Hematopoietic multipotent progenitor cell treated with erythropoietin and hydrocortisone succinate and interleukin-3 and kit ligand, for 6 days (in vitro differentiated cells): ENCODE results near the gene SDK1.

Experiments
- DNase-seq: peaks from one replicate; pipeline ENCODE4 v3.0.0-alpha.2; 2015

SDK1 gene

DNA sequence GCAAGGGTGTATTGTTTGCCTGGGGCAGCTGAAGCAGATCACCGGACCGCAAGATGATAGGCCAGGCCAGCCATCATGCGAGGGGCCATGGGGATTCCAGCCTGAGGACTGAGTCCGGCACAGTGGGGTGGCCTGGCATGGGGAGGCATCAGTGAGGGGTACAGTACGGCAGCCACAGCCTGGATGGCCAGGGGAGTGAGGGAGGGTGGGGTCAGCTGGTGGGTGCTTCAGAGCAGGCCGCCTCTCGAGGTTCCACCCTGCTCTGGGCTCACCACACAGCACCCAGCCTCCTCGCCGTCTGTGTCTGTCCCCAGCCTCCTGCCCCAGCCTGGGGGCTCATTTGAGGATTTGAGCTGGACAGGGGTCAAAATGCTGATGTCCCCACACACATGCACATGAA, 872.6 kb downstream of the SDK1 start:
- DNase-seq, result no peak

DNA sequence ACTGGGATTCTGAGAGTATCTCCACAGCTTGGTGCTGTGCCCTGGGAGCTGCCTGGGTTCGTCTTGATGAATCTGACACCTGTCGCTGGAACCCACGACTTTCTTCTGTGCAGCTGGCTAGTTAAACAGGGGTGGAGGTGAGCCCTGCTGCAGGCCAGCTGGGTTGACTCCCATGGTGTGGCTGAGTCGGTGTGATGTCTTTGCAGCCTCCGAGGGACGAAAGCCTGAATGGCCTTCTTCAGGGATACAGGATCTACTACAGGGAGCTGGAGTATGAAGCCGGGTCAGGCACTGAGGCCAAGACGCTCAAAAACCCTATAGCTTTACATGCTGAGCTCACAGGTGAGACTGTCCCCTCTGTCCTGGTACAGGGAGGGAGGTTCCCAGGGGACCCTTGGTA, 873.0 kb downstream of the SDK1 start:
- DNase-seq, result no peak

DNA sequence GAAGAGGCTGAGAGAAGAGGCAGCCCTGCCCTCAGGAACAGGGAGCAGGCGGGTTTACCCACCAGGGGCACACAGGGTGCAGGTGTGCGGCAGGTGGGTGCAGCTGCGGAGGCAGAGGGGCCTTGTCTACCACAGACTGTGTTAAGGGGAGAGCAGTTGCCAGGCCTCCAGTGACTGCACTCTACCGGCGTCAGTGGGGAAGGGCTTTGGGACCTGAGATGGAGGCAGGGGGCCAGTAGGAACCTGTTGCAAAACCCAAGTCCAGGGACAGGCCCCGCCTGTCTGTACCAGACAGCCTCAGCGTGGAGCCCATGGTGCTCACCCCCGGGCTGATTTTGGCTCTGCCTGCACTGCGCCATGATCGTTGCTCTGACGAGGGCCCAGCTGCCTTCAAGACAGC, 873.4 kb downstream of the SDK1 start:
- no peak for DNase-seq

DNA sequence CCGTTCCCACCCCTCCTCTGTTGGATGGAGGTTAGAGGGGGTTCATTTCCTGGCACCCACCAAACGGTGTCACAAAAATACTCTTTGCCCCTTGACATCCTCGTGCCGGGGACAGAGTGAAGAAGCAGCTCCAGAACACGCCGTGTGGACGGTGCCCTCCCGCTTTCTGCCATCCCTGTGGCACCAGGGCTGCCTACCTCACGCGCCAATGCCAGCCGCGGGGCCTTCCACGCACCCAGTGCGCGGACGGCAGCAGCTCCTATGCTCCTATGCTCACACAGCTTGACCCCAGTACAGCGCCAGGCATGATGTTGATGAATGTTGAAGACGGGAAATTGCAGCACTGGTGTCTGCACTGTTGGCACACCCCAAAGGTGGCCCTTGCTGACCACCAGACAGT, 873.8 kb downstream of the SDK1 start:
- DNase-seq, result no peak

DNA sequence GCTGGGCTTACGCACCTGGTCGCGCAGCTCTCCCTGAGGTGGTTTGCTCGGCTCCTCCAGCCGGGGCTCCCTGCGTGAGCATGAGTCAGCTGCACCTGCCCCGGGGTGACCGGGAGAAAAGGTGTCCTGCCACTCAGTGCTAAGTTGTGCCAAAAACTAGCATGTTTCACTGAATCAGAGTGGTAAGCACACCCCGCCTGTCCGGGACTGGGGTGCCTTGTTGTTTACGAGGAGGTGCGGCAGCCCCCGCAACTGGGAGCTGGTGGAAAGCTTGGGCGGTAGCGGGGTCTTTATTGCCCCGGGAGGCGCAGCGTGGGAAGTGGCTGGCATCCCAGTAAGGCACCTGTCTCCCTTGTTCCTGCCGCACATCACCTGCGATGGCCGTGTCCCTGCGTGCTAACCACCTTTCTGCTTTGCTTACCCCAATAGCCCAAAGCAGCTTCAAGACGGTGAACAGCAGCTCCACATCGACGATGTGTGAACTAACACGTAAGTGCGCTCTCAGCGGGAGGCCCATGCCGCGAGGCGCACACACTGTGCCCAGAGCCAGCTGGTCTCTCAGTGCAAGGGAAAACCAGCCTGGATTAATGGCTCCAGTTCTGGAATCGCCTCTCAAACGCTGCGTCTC, 874.4 kb downstream of the SDK1 start:
- DNase-seq, result no peak

DNA sequence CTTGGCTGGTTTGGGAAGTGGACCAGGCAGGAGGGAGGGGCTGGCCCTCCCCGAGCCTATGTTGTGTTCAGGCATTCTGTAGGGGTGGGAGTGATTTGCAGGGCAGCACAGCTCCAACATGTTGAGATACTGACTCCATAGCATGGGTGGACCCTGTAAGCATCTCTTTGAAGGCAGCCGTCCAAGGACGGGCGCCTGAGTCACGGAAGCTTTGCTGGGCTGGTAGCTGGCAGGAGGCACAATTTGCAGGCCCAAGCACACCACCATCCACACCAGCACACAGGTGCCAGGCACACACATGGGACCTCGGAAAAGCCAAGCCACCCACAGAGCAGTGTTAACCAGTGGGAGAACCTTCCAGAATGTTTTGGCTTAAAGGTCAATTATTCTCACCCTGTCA, 875.9 kb downstream of the SDK1 start:
- DNase-seq, result no peak

DNA sequence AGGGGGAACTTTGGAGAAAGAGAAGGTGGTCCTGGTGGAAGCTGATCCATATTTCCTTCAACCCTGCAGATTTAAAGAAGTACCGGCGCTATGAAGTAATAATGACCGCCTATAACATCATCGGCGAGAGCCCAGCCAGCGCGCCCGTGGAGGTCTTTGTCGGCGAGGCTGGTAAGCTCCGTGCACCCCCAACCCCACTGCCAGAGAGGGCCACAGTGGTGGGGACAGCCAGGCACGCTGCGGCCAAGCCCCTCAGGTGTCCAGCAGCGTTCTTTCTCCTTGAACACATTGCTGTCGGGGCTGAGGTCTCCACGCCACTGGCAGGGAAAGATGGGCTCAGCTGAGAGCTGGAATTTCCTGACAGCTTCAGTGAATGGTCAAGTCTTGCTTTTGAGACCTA, 877.4 kb downstream of the SDK1 start:
- DNase-seq, result no peak

DNA sequence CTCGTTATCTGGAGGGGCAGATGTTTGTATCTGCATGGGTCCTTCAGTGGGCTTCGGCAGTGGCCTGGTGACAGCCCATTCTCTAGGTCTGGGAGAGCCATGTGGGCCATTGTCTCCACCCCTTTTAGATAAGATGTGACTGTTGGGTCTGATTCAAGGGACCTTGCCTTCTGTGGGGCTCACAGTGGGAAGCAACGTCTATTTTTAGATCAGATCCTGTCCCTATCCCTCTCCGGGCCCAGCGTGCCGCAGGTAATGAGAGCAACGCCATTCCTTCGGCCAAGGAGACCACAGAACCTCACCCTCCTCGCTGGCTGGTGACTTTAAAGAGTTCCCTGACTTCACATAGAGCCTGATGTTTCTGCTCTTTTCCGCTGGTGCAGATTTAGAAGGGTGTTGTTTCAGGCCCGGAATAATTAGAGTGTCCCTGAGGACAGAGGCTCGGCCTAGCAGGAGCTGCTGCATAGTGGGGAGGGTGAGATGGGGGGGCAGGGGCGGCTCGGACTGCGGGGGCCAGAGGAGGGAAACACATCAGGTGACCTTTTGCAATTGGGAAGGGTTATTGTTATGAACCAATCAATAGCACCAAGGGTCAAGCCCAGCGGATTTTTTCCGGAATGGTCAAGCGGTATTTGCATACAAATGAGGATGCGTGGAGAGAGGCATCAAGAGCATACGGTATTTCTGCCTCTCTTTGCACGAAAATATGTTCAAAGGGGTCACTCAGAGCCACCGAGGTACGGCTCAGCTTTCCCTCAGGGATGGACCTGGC, 878.0 kb downstream of the SDK1 start:
- DNase-seq, result no peak

DNA sequence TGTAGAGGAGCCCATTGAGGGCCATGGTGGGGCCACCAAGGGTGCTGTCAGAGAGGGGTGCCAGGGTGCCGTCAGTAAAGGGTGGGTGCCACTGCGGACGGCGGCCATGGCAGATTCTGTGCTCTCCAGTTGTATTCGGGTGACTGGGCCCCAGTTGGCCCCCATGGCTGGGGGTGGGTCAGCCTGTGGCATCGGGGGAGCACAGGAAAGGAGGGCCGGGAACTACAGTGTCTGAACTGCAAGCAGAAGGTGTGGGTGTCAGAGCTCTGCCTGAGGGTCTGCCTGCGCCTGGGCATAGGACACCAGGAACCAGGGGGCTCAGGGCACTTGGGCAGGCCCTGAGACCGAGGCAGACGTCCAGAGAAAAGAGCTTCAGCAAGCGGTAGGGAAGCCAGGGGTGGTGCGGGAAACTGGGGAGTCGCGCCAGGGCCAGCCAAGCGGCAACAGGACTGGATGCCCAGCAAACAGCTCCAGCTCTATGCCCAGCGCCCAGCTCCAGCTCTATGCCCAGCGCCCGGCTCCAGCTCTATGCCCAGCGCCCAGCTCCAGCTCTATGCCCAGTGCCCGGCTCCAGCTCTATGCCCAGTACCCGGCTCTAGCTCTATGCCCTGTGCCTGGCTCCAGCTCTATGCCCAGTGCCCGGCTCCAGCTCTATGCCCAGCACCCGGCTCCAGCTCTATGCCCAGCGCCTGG, 878.8 kb downstream of the SDK1 start:
- DNase-seq, result no peak

DNA sequence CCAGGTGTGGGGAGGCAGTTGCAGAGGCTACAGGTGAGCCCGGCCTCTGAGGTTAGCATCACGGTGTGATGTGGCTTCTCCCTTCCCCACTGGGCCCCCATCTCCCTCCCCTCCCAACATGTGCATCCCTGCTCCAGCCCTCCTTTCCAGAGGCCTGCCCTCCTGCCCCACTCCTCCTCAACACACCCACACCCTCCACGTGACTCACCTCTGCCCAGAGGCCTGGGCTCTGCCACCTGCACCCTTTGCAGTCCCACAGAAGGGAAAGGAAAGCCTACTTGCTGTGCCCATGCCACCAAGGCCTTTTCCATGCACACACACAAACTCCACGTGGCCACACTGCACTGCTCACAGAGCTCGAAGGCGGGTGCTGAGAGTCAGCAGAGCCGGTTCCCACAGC, 880.4 kb downstream of the SDK1 start:
- no peak for DNase-seq

DNA sequence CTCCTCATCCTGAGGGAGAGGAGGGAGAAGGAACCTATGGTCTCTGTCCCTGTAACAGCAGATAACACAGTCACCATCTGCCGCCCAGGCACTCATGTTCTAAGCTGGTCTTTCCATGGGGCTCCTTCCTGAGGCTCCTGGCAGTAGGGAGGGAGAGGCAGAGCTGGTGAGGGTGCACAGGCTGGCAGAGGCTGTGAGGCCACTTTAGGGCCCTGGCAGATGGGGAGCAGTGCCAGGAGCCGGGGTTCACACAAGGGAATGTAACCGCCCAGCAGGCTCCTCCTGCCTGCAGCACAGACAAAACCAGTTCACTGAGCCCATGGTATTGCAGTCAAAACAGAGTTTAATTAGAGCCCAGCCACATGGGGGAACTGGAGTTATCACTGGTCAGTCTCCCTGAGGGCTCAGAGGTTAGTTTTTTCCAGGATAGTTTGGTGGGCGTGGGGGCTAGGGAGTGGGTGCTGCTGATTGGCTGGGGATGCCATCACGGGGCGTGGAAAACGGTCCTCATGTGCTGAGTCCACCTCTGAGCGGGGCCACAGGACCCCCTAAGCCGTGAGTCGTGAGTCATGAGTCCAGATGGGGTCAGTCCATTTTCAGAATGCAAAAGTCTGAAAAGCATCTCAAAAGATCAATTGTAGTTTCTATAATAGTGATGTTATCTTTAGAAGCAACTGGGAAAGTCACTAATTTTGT, 881.7 kb downstream of the SDK1 start:
- DNase-seq, result no peak

DNA sequence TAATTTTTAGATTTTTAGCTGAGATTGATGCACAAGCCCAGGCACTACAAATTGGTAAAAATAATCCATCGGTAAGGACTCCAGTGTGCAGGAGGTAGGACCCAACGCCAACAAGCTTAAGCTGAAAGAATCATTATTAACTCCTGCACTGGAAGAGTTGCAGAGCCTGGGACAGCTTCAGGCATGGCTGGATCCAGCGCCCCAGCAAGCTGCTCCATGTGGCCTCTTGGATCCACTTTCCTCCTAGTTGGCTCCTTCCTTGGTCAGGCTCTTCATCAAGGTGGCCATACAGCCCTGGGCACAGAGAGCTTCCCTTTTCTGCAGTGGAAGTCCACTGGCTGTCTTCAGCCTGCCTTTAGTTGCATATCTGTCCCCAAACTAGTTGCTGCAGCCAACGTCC, 883.6 kb downstream of the SDK1 start:
- no peak for DNase-seq

DNA sequence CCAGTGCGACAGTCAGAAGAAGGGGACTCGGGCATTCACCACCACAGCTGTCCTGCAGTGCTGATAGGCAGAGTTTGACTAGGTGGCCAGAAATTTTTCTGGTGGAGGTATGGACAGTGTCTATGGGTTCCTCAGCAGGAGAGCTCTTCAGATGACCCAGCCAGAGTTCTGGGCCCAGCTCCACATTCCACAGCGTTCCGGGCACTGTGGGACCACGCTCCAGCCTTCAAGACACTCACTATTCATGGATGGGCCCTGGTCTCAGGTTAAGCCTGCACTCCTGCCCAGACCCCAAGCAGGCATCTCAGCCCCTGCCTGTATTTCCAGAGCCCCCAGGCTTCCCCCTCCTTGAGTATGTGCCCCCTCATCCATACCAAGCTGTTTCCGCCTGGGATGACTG, 884.1 kb downstream of the SDK1 start:
- DNase-seq, result no peak

DNA sequence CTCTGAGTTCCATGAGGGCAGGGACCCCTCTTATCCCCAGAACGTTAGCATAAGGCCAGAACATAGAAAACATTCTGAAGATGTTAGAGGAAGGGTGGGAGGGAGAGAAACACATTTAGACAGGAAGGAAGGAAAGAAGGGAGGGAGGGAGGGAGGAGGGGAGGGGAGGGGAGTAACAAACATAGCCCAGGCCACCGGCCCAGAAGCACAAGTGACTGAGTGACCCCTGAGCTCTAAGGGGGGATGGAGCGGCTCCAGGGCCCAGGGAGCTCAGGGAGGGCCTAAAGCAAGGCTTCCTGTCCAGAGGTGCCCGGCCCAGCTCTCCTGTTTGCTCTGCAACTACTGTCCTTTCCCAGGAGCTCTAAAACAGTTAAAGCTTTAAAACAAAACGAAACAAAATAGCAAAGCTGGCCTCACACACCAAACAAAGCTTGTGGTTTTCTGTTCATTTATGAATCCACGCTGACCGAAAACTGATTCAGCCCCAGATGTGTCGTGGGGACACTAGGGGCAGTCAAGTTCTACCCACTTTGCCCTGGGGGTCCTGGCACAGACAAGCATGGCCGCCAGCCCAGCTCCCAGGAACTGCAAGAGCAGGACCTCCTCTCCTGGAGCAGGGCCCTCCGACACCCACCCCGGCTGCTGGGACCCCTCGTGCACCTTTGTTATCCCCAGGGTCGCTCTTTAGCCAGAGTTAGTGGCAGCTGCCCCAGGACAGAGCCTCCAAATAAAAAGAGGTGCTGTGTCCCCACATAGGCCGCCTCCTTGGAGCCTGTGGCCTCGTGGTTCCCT, 884.9 kb downstream of the SDK1 start:
- no peak for DNase-seq

DNA sequence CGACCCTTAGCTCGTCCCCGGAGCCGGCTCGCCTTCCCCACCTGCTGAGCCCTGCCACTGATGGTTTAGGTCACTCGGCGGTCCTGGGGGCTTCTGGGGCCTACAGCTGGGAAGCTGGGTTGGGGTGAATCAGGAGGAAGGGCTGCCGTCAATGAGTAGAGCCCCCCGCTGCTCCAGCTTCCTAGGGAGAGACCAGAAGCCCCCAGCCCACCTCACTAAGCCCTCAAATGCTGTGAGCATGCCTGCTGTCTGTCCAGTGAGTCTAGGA, 885.4 kb downstream of the SDK1 start:
- DNase-seq, result no peak

DNA sequence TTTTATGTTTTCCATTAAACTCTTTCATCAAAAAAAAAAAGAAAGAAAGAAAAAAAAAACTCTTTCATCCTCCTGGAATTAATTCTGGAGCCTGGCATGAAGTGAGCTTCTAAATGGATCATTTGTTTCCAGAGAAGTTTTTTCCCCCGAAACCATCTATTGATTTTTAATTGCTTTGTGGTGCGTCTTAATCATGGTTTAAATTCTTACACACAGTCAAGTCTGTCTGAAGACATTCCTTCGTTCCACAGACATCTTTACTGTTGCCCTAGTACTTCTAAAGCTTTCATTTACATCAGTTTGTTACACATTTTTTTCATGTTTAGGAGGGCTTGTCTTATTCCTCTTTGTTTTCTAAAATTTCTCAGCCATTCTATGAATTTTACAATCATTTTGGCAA, 887.6 kb downstream of the SDK1 start:
- DNase-seq, result no peak

DNA sequence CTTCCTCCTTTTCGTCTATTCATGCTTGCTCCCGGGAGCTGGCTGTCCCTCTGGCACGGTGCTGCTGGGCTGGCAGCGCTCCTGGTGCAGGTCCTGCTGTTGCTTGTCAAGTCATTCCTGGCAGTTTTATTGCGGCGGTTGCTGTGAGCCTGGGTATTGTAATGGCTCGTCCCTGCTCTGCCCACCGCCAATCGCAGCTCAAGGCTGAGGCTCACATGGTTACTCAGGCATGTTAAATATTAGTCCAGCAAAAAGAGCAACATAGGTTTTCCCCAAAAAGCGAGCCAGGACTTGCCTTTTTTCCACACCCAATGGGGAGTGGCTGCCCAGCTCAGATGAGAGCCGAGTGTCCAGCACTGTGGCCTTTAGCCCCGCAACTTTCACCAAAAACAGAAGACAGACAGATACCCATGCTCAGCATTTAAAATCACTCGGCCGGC, 888.1 kb downstream of the SDK1 start:
- no peak for DNase-seq

DNA sequence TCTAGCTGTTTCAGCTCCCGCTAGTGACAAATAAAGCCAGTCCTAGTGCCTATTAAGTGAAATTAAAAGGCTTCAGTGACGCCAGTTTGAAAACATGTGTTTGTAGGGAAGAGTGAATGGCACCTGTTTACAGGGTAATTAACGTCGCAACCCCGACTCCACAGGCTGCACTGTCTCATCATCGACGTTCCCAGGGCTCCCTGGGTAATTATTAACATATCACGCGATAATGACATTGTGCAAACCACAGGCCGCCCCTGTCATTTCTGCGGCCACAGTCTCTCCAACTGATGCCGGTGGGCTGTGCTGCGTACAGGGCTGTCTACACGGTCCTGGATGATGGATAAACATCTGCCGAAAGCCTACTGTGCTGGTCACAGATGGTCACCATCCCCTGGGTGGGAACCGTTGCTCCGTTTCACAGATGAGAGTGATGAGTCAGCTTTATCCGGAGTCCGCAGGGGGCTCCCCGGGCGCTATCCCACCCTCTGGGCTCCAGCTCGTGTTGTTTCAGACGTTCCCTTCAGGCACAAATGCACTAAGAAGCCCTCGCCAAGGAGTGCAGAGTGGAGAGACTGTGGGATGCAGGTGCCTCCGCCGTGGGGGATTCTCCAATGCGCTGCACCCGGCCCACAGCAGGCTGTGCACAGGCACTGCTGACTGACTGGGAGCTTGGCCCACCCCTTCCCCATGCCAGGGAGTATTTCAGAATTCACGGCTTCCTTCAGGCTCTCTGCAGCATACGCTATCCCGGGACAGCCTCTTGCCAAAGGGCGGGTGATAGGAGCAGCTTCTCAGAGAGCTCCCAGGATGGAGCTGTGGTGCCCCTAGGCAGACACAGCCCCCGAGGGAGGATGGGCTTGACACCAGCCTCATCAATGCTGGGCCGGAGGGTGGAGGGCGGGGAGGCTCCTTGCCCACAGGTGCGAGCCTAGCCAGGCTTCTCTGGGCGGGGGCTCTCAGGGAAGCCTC, 889.2 kb downstream of the SDK1 start:
- DNase-seq, result no peak

DNA sequence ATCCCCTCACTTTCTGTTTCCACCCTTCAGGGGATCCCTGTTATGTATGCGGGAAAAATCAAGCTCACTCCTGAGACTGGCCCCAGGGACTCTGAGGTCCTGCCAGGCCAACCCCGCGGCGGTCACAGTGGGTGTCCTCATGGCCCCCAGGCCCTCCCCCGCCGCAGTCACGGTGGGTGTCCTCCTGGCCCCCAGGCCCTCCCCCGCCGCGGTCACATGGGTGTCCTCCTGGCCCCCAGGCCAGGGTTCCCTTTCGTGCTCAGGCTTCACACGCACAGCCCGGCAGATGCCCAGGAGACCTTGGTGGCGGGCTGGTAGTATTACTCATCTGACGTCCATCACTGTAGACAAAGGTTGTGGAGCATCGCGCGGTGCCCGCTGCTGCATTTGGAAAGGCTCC, 890.0 kb downstream of the SDK1 start:
- no peak for DNase-seq

DNA sequence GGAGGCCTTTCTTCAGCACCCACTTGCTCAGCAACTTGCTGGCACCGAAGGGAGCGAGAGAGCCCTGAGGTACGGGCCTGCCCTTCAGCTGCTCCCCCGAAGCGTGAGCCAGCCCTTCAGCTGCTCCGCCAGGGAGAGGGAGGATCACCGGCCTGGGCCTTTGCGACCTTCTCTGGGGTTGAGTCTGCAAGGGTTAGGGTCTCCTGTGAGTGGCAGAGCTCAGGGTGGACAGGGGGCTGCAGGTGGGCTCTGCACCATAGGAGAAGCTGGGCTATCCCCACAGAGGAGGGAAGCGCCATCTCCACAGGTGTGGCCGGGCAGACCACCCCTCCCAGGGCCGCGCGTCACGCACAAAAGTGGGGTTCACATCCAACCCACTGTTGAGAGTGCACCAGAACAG, 890.5 kb downstream of the SDK1 start:
- DNase-seq, result no peak

DNA sequence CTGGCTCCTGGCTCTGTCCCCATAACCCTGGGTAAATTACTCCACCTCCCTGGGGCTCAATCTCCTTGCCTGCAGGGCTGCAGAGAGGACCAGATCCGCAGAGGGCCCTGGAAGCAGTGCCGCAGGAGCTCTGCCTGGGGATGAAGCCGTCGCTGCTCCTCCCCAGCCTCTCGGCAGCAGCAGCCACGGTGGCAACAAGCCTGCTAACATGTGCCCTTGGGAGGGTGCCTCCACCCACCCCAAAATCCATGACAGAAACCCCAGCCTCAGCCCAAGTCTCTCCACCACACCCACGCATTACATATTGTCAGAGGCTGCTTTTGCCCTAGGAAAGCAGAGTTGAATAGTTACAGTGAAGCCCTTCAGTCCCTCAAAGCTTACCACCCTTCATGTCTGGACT, 894.6 kb downstream of the SDK1 start:
- DNase-seq, result no peak
